GM21381 (cell line): Measurements from ENCODE around the gene HGFAC.

Experiments
- ATAC-seq: cut with Tn5 transposase; IDR thresholded peaks from one replicate; pipeline ENCODE4 v1.9.1; 2021; ENCODE audit warnings: mild to moderate bottlenecking, moderate library complexity; ENCODE audit not compliant: unreplicated experiment

HGFAC gene

GRCh38 chr4:3441501-3442459 is at the start of gene HGFAC:
Gene HGFAC, plus strand, starts transcription at chr4:3441968. Its CDS starts 34 bp downstream, at chr4:3442002.
- ATAC-seq: no peak

DNA sequence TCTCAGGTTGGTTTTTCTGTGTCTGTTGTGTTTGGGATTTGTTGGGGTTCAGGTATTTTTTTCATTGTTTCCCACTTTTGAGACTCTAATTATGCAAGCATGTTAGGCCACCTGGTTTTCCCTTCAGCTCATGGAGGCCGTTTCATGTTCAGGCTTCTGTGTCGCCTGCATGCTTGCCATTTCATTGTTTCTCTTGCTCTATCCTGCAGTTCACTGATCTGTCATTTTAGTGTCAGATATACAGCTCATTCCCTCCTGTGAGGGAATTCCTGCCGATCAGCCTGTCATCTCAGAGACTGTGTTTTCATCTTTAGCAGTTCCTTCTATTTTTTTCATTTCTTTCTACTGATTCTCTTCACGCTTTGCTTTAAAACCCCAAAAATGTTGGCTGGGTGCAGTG is 49.4 kb upstream of the HGFAC start:
- no peak for ATAC-seq

GRCh38 chr4:3393171-3393570 is 48.6 kb upstream of the HGFAC start:
- no peak for ATAC-seq

DNA sequence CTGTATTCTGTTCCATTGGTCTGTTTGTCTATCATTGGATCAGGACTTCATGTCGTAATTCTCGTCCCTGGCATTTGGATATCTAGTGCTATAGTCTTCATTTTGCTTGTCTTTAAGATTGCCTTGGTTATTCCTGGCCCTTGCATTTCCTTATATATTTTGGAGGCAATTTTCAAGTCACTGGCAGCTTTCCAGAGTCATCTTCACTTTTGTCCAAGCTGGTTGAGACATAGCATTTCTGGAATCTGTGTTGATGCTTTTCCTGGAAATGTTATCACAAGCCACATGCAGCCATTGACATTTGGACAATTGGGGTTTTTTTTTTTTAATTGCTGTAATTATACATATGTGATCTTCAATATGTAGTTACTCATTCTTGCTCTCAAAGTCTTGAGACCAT is 45.2 kb upstream of the HGFAC start:
- no peak for ATAC-seq

DNA sequence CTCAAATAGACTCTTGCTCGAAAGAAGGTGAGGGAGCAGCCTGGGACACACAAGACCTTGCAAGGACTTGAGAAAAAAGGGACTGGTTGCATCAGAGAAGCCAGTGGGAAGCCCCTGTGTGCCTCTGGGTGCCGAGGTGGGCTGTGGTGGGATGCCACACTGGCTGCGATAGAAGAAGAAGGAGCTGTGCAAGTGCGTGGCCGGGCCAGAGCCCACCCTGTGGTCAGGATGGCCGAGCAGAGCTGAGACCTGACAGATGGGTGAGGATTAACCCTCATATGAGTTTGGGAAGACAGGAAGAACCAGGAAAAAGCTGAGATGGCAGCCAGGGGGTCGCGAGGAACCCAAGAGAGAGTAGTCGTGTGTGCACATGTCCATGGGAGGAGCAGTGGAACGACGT is 44.6 kb upstream of the HGFAC start:
- ATAC-seq: no peak

DNA sequence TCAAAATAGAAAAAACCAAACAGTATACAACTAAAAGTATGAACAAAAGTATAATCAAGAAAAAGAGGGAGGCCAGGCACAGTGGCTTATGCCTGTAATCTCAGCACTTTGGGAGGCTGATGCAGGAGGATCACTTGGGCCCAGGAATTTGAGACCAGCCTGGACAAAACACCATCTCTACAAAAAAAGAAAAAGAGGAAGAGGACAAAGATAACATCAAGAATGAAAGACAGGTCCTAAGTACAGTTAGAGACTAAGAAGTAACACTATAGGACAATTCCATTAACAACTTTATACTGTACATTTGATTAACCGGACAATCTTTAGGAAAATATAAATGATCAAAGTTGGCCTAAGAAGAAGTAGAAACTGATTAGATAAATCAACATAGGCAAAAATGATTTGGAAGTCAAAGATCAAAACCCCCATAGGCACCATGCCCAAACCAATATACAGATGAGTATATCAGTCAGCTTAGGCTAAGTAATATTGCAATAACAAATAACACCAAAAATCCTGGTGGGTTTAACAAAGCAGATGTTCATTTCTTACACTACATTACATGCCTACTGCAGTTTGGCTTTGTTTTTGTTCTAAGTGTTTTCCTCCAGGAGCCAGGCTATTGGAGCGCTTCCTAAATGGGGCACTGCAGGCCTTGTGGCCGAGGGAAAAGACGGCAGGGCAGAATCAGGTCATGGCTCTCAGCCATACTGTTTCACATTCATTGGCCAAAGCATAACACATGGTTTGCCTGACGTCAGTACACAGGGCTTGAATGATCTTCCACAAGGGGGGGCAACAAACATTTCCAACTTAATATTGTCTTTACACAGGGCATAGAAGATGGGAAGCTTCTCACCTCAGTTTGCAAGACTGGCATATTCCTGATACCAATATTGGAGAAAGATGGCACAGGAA is 42.2 kb upstream of the HGFAC start:
- no peak for ATAC-seq

DNA sequence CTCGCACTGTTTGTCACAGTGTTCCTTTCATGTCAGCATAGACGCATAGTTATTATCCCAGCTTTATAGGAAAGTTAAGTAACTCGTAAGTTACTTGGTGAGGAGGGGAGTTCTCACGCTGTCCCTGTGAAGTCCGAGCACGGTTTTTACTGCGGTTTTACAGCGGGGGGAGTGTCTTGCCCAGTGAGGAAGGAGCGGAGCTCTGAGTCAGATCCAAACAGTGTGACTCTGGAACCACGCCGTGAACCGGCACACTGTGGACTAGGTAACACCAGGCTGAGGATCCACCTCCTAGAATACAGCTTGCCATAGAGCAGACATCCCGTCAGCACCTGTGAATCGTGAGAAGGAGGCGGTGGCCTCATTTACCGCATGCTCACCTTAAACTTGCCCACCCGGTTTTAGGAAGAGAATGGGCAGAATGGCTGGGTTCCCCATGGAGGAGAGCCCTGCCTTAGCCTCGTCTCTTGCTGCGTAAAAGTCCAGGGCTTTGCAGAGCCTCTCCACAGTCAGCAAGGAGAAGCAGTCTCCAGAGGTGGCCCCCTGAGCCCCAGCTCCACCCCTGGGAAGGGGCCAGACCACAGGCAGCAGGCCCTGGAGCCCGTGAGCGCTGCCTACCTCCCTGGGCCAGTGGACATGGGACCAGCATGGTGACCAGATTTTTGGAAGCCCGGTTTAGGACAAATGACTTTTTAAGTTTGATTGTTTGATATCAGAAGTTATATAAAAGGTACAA is 40.2 kb upstream of the HGFAC start:
- no peak for ATAC-seq

GRCh38 chr4:3402491-3403347 is 39.0 kb upstream of the HGFAC start:
- ATAC-seq: no peak

DNA sequence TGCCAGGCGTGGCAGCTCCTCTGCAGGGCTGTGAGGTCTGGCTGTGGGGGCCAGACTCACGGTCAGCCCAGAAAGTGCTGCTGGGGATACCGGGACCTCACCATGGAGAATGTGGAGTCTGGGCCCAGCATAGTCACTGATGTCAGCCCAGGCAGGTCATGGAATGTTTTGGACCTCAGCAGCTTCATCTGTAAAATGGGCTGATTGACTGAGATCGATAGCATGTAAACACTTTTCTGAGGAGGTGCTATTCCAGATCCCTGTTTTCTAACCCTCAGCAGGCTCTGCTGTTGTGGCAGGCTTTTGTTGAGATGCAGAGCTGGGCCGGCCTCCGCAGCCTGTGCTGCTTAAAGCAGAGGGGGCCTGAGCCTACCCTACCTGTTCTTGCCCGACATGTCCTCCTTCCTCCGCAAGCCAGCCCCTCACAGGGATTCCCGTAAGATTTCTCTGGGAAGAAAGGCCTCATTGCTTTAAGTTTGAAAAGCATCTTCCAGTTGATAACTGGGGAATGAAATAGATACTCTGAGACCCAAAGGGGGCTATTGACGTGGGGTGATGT is 38.3 kb upstream of the HGFAC start:
- ATAC-seq: no peak

DNA sequence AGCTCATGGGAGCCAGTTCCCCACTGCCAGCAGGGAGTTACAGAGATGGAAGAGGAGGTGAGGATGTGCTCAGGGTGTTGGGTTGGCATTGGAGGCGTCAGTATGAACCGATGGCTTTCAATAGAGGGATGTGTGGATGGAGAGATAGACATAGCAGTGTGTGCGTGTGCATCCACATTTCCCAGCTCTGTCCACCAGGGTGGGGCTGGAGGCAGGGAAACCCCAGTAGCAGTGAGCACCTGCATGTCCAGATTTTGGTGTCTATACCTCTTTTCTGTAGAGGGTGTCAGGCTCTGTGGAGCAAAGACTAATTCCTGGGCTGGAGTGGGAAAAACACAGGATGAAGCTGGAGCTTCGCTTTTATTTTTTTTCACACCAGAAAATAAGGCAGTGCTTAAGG is 37.2 kb upstream of the HGFAC start:
- no peak for ATAC-seq

GRCh38 chr4:3405176-3405575 is 36.6 kb upstream of the HGFAC start:
- no peak for ATAC-seq

GRCh38 chr4:3406021-3406420 is 35.7 kb upstream of the HGFAC start:
- ATAC-seq: no peak

GRCh38 chr4:3406431-3406830 is 35.3 kb upstream of the HGFAC start:
- ATAC-seq: no peak

DNA sequence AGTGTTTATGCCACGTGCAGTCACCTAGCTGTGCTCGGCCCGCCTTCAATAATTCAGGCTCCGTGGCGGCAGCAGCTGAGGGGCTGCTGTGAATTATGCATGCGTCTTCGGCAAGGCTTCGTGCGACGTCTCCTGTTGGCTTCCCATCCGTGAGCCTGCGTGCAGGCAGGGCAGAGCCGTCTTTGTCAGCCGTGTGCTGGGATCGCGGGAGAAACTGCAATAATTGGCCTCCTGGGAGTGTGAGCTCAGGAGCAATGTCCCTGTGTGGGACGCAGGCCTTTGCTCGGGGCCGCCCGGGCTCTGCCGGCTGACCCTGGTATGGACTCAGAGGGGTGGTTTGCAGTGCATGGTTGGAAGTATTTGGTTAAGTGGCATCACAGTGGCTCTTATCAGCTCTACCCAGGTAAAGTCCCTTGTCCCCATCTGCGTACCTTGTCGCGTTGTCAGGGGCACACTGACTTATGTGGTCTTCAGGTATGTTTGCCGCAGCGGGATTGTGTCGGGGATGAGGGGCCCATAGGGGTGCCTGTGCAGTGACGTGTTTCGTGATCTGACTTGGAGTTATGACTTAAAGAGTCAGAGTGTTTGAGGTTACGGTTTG is 34.5 kb upstream of the HGFAC start:
- no peak for ATAC-seq

- no peak for ATAC-seq
Observed at GRCh38 chr4:3407930-3408792, 33.6 kb upstream of the HGFAC start.

- no peak for ATAC-seq
Observed at GRCh38 chr4:3408793-3409330, 32.9 kb upstream of the HGFAC start.

DNA sequence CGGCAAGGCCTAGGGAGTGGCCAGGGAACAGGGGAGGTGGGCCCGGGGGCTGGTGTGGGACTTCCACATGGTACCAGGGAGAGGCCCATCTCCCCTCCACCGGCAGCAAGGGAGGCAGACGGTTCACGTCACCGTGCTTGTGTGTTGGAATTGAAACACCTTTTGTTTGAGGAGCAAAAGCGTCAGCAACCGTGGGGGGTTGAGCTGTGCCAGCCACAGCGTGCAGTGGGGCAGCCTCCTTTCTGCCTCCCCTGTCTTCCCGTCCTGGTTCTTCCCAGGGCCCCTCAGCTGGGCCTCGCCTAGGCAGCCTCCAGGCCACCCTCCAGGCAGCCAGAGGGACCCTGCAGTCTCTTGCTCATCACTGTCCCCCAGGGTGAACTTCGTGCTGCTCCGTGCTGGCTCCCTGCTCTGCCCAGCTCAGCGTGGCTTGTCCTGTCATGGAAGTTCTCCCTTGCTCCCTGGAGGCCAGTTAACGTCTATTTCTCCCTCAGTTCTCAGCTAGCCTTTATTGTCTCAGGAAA is 32.1 kb upstream of the HGFAC start:
- no peak for ATAC-seq
